Activated T-cell treated with anti-CD3 and anti-CD28 coated beads, Interleukin-2, amount 50 U/mL, for 72 hours (primary cell): Measurements from ENCODE around the gene RNF186. TPM values are rescaled to one million over a fixed set of nuclear protein-coding genes. Genes with fewer than 3 reads are reported as not detected.

ENCODE experiments used
- total RNA-seq, 2 donors: library from RNA; stranded (reverse); gene quantifications; one replicate each; pipeline ENCODE4 v1.2.3, GENCODE V29; 2022

RNF186 gene
- total RNA-seq, 2 donors from 2014 or later: not detected

Other genes starting within 250 kb of the RNF186 start
- 10 to 100 TPM; 22.4 to 51.9 TPM for gene NBL1, start 171.0 kb downstream of the RNF186 start, total RNA-seq
- gene HTR6, start 150.4 kb downstream of the RNF186 start, total RNA-seq: under 1 TPM; 0.32 to 0.55 TPM
- gene TMCO4, start 15.4 kb downstream of the RNF186 start, total RNA-seq: 10 to 100 TPM; 19.6 to 22.1 TPM
- gene OTUD3, start 67.1 kb upstream of the RNF186 start, total RNA-seq: 10 to 100 TPM in 1 of 2 donors, 1 to 10 TPM in 1; 9.7 to 10.6 TPM
- not detected for gene PLA2G2E, start 108.3 kb upstream of the RNF186 start, total RNA-seq
- not detected for gene PLA2G2A, start 164.3 kb upstream of the RNF186 start, total RNA-seq